Measurements from ENCODE around the gene LYL1.

Gene LYL1

GRCh38 chr19:13139633-13140311, 37.1 kb upstream of the LYL1 start:
- TF ChIP-seq CTCF (IDR thresholded peaks at IDR 0.05), result no peak

- TF ChIP-seq CTCF (IDR thresholded peaks at IDR 0.05), result no peak
Measured at GRCh38 chr19:13138916-13139198, 36.2 kb upstream of the LYL1 start.

- no peak for TF ChIP-seq CTCF (IDR thresholded peaks at IDR 0.05)
Measured at GRCh38 chr19:13138171-13138915, 35.7 kb upstream of the LYL1 start.

- TF ChIP-seq CTCF (IDR thresholded peaks at IDR 0.05), result no peak
Measured at GRCh38 chr19:13137290-13137794, 34.7 kb upstream of the LYL1 start.

GRCh38 chr19:13135068-13136062, 32.7 kb upstream of the LYL1 start:
- no peak for TF ChIP-seq CTCF (IDR thresholded peaks at IDR 0.05)

GRCh38 chr19:13134626-13135025, 32.0 kb upstream of the LYL1 start:
- no peak for TF ChIP-seq CTCF (IDR thresholded peaks at IDR 0.05)

- TF ChIP-seq CTCF (IDR thresholded peaks at IDR 0.05), result no peak
Measured at GRCh38 chr19:13133241-13133870, 30.7 kb upstream of the LYL1 start.

Measured in LNCAP (cell line).